AG08395 (cell line): ENCODE measurements around the gene PSMG2.
"Not testable (repeated sequence)": the region's sequence is repeated elsewhere in the genome, so short reads cannot be mapped to it uniquely, and the experiment has no call there.

ENCODE experiments used
- DNase-seq: peaks from one replicate; pipeline ENCODE4 v3.0.0; 2012; ENCODE audit warnings: mixed read lengths, low spot score

Gene PSMG2

DNA sequence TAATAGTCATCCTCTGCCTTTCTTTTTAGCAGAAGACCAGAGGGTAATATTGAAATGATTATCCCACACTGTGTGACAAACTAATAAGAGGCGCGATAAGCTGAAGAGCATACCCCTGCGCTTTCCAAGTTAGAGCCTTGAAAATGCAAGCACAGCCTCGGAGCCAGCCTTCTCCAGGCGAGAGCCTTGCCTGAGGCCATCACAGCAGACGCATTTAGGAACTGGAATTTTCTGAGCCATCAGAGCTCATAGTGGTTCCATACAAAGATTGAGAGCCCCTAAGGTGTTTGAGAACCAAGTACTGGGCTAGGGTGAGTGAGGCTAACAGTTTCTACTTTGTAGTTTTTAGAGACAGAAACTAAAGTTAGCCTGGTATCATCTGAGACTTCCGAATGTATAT, 19.9 kb downstream of the PSMG2 start:
- no peak for DNase-seq

DNA sequence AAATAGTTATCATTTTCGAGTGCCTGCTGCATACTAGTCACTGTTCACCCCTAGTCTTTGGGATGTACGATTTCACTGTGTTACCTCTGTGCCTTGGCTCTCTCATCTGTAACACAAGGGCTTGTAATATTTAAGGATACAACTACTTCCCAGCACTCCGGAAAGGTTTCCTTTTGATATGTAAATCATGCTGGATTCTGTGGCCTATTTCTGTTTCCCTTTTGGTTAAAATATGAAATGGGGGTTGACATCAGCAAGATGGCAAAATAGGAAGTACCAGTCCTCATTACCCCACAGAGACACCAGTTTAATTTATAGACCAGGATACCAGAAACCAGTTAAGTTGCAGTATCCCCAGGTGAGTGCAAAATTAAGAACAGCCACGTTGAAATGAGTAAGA, 23.5 kb downstream of the PSMG2 start:
- DNase-seq = no peak

DNA sequence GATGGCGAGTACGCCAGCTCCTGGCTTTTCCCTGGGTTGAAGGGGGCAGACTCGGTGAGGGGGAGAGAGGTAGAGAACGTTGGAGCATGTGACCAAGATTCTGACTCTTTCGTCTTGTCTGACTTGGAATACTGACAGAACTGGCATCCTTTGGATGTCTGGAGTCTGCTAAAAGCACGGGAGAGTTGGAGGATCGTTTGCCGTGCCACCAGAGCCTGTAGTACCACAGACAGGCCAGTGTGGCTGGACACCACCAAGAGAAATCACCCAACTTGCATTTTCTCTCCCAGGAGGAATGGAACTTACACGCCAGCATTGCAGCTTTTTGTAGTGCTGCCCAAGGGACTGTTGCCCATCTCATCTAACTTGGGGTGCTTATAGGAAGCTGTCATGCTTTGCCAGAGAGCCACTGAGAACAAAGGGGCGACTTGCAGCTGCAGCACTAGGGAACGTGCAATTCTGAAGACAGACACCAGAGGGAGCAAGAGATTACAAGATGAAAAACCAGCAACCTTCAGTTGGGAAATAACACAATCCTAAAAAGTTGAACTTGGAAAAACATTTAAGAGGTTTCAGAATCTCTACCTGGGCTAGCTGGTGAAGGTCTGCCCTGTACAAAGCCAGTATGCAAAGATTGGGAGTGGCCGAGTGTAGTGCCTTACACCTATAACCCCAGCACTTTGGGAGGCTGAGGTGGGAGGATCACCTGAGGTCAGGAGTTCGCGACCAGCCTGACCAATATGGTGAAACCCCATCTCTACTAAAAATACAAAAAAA, 24.1 kb downstream of the PSMG2 start:
- DNase-seq = peak; percentile 78

DNA sequence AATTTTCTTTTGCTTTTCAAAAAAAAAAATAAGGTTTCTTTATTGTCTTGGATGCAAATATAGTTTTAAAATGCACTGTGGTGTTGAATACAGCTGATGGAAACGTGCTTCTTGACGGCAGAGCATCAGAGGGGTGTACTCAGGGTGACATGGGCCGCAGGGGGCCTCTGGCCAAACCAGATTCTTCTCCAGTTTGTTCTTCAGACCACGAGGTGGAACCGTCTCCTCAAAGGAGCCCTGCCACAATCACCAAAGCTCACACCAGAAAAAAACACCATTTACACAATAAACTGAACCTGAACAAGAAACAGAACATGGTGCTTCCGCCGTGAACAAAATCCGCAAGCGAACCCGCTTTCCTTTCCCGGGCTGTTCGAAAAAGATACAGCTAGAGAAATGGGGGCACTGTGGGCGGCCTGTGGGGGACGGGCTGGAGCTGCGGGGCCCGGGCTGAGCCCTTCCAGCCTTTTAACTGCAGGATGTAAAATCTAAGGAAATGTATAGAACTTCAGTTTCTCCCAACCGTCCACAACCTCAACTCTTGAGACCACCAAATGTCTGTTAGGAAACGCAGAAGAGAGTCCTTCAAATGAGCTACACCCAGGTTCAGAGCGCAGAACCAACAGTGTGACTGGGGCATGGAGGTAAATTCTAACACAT, 34.5 kb downstream of the PSMG2 start:
- DNase-seq = no peak

DNA sequence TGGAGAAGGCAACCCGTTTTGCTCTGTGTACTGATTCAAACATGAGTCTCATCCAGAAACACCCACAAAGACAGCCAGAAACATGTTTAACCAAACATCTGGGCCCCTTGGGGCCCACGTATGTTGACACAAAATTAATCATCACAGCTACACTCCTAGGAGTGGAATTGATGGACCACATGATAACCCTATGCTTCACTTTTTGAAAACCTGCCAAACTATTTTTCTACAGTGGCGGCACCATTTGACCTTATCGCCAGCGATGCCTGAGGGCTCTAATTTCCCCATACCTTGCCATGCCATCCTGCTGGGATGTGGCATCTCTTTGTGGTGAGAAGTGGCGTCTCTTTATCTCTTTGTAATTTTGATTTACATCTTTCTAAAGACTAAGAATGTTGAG, 38.5 kb downstream of the PSMG2 start:
- no peak for DNase-seq

DNA sequence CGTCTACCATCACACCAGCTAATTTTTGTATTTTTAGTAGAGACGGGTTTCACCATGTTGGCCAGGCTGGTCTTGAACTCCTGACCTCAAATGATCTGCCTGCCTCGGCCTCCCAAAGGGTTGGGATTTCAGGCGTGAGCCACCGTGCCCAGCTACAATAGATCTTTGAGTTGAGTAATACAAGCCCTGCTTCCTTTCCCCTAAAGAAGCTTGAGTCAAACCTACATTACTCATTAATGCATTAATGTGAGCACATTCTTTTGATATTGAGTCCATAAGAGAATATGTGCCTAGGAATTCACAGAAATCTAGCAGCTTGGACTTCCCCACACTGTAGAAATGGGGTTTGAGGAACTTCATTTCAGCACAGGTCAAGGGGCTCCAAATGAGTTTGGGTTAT, 39.6 kb downstream of the PSMG2 start:
- peak; percentile 10 for DNase-seq

DNA sequence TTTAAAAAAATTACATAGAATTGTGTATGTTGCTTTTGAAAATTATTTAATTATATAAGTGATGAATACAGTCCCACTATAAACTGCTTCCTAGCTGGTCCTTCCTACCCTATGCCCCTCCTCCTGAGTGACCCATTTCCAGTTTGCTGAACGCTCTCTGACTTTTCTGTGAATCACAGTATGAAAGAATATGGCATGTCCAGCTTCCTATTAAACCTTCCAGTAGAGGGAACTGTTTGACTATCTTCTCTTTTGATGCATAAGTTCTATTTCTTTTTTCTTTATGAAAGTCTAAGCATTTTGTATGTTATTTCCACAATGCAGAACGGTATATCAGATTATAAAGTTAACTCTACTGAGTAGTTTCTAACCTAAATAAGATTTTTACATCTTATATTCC, 41.3 kb downstream of the PSMG2 start:
- DNase-seq = peak; percentile 75

DNA sequence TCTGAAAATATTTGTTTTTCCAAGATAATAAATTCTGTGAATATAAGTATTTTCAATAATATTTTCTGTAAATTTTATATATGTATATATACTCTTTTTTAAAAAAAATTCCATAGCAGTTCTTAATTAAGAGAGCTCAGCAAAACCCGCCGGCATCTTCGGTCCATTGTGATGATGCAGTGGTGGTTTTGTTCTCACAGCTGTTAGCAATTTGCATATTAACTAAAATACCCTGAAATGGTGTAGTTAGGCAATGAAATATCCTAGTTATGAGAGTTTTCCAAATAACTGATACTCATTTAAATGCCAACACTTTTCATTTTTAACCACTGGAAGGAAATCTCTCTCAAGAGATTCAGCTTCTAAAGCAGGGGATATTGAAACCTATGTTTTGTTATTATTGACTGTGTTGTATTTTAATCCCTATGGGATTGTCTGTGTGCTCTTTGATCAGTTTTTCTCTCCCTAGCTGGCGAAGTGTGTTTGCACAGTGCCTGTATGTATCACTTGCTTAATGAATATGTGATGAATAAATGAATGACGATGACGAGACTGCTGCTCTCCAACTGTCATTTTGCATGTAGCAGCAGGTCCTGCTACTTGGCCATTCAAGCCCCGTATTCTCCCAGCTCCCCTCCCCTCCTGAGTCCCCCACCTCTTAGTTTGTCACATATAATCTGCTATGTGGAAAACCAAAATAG, 42.4 kb downstream of the PSMG2 start:
- peak; percentile 44 for DNase-seq

DNA sequence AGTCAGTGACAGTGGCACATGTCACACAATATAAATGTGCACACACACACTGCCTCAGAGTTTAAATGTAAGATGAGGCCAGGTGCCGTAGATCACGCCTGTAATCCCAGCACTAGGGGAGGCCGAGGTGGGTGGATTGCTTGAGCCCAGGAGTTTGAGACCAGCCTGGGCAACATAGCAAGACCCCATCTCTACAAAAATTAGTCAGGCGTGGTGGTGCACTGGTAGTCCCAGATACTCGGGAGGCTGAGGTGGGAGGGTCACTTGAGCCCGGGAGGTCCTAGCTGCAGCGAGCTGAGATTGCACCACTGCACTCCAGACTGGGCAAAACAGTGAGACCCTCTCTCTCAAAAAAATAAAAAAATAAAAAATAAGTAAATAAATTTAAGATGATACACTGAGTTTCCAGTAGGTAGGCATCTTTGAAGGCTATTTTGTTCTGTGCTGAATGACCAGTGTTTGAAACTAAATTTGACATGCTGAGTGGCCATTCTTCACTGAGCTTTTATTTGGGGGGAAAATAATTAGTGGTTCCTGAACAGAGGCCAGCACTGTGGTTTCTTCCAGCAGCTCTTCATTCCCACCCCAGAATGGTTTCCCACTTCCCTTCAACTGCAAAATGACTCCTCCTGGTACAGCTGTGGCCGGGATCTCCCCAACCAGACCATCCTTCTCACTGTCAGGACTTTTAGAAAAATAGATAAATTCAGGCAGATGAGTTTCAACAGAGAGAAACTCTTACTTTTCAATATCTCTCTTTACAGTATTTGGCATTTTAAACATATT, 44.9 kb downstream of the PSMG2 start:
- DNase-seq = no peak

DNA sequence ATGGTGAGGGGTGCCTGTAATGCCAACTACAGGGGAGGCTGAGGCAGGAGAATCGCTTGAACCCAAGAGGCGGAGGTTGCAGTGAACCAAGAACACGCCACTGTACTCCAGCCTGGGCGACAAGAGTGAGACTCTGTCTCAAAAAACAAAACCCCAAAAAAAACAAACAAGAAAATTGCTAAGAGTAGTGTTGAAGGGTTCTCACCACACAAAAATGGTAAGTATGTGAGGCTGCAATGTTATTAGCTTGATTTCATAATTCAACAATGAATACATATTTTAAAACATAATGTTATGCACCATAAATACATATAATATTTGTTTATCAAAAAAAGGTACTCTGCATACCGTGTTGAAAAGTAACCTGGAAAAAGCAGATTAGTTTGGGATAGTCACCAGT, 45.8 kb downstream of the PSMG2 start:
- DNase-seq = no peak

DNA sequence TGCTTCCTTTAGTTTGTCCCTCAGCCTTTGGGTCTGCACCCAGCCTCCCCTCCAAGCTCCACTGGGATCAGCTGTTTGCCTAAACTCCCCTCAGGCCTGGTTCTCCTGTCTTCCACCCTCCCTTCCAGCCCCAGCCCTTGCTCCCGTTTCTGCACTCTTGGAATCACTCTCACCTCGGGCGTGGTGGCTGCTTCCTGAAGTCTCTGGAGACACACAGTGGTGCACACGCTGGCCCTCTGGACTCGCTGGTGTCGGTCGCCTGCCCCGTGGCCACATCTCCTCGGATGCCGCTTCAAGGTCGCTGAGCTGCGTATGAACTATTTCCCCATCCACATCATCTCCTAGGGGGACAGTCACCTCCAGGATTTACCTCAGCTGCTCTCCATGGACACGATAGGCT, 46.3 kb downstream of the PSMG2 start:
- no peak for DNase-seq

DNA sequence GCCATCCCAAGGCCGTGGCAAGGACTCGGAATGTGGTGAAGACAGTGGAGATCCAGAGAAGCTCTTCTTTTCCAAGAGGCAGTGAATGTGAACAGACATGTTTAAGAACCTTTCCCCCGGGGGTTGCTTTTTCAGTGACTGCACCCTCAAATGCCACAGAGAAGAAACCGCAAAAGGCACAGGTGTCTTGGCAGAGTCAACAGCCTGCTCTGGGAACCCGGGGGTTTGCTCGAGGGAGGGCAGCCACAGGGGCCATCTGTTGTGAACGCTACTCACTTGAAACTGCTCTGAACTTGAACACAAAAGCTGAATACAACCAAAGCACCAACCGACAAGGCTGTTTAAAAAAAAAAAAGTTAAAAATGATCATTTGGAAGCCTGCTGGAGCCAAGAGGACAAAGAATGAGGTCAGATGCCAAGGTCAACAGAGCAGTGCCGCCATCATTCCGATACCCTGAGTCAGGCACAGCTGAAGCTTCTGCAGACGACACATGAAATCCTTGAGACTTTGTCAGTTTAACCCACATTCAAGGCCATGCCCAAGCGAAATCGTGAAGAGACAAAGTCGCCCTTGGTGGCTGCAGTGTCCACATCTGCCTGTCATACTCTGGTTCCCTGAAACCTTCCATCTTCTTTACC, 47.4 kb downstream of the PSMG2 start:
- peak; percentile 22 for DNase-seq

DNA sequence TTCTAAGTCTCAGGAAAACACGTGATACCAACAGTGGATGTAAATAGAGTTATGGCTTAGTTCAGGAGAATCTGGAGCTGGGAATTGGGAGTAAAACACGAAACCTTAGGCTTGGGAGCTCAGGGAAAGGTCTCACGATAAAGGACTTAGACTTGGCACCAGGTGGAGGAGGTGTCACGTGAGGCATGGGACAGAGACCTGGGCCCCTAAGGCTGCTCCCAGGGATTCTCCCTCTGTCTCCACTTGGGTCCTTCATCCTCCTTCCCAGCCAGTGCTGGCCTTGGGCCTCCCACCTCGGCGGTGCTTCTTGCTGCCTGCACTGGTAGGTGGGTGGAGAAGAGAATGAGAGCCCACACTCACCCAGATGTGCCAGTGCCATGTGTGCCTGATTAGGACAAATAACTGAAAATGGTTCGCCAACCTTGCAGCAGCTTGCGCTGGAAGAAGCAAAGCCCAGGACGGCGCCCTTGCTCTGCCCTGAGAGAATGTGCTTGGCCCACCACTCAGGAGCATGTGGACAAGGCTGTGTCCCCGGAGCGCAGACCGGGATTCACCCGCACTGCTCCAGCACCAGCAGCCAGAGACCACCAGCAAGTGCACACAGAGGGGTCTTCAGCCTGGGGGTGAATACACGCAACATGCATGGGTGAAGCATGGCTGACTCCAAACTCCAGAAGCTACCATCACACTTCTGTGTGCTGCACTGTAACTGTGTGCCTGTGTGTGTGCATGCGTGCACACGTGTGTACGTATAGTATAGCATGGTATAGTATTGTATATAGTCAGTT, 48.1 kb downstream of the PSMG2 start:
- no peak for DNase-seq

DNA sequence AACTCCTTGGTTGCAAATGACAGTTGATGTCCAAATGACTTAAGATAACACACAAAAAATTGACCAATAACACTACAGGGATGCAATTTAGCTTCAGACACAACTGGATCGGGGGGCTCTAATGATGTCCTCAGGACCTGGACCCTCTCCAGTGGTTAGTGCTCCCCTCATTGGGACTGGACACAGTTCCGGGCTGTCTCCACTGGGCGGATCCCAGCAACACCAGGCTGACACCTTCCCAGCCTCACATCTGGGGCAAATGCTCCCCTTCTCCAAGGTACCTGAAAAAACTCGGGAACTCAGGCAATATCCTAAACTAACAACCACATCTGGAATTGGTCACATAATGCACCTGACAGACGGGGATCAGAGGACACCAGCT, 48.7 kb downstream of the PSMG2 start:
- no peak for DNase-seq

DNA sequence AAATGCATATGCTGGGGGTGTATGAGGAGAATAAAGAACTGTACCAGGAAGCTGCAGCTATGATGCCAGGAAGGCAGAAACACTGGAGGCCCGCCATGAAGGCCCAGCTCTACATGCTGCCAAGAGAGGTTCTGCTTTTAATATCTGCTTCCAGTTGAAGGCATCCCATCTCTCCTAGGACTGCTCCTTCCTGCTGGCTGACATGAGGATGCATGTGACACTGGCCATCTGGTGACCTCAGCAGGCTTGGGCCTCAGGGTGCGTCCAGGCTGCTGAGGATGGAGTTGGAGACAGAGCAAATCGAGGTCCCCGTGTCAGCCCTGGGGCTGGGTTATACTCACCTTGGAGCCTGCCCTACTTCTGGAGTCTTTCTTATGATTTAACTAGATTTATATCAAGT, 49.0 kb downstream of the PSMG2 start:
- DNase-seq = no peak

DNA sequence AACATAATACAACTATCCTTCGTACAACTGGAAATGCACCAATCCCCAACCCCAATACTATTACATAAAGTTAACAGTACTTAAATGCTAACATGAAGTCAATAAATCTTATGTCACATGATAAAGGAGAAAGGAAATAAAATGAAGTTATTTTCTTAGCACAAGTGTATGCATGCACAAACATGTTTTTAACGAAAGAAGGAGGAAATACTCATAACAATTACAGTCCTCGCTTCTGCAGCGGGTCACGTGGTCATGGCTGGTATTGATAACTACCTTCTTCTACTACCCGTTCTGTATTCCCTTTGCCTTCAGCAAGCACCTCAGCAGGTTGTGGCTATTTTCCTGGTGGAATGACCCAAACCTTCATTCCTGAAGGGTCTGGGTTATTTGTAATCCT, 51.7 kb downstream of the PSMG2 start:
- no peak for DNase-seq

DNA sequence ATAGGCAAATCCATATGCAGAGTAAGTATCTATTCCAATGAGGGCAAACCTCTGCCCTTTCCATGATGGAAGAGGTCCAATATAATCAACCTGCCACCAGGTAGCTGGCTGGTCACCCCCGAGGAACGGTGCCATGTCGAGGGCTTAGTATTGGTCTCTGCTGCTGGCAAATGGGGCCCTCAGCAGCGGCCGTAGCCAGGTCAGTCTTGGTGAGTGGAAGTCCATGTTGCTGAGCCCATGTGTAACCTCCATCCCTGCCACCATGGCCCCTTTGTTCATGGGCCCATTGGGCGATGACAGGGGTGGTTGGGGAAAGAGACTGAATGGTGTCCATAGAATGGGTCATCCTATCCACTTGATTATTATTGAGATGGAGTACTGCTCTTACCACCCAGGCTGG, 52.8 kb downstream of the PSMG2 start:
- not testable (repeated sequence) for DNase-seq

DNA sequence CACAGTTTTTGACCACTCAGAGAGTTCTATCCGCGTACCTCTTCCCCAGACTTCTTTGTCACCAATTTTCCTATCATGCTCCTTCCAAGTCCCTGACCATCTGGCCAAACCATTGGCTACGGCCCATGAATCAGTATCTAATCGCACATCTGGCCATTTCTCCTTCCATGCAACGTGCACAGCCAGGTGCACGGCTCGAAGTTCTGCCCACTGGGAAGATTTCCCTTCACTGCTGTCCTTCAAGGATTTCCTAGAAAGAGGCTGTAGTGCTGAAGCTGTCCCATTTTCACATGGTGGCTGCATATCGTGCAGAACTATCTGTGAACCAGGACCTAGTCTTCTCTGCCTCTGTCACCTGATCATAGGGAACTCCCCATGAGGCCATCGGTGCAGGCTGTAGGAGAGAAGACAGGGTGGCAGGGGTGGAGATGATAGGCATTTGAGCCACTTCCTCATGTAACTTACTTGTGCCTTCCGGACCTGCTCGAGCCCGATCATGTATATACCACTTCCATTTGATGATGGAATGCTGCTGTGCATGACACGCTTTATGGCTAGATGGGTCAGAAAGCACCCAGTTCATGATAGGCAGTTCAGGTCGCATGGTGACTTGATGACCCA, 53.9 kb downstream of the PSMG2 start:
- not testable (repeated sequence) for DNase-seq

DNA sequence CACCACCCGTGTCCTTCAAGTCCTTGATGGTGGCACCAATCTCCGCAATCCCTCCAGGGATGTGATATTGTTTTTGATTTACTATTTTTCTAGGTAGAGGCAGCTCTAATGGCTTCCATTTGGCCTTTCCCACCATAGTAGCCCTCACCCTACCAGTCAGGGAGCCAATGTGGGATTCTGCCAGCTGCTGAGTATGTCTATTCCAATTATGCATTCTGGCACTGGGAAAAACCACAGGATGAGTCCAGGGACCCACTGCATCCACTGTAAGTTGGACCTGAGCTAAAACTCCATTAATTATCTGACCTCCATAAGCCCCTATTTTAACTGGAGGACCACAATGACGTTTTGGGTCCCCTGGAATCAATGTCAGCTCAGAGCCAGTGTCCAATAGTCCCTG, 55.7 kb downstream of the PSMG2 start:
- DNase-seq = not testable (repeated sequence)

DNA sequence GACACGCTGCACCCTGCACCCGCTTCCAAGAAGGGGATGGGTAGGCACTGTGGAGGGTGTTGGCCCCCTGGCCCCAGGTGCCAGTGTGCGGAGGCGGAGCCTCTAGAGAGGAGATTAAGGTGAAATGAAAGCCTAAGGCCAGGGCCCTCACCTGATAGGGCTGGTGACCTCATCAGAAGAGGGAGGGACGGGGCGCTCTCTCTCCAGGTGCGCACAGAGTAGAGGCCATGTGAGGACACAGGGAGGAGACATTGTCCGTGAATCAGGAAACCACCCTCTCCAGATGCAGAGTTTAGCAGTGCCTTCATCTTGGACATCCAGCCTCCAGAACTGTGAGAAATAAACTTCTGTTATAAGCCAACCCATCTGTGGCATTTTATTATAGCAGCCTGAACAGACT, 62.3 kb downstream of the PSMG2 start:
- DNase-seq = no peak

DNA sequence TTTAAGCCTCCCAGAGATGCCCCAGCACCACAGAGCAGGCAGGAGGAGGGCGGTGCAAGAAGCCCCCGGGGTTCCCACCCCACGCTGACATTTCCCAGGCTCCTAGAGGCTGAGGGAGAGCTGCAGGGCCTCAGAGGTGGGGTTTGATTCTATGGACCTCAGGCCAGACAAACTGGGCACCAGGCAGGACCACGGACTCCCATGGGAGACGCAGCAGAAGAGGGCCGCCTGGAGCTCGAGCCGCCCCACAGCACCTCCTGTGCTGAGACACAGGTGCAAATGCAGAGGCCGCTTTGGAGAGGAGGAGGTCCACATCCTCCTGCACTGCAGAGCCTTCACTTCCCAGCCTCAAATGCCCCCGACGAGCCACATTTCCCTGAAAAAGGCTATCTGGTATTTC, 62.7 kb downstream of the PSMG2 start:
- DNase-seq = no peak
